ENCODE data around the gene PRKCA. TPM values are rescaled to one million over a fixed set of nuclear protein-coding genes. Genes with fewer than 3 reads are reported as not detected.

Gene PRKCA
- total and polyA plus RNA-seq, 4 donors: 3.0 to 14.1 (median 5.4) TPM

- H3K4me1 ChIP-seq (ENCODE audit: control insufficient read depth in 4 of 4, insufficient read depth in 4 of 4, low read length in 3 of 4): peaks cover 0 to 8% (median 3%) of the 10 kb centered on the region in 4 donors
- no peaks in the 10 kb centered on the region for H3K27me3 ChIP-seq (ENCODE audit: control insufficient read depth in 4 of 4, insufficient read depth in 4 of 4, low read length in 3 of 4)
- peaks cover 4 to 42% (median 14%) of the 10 kb centered on the region in 4 donors for H3K36me3 ChIP-seq (ENCODE audit: control insufficient read depth in 4 of 4, insufficient read depth in 3 of 4, low read depth in 1 of 4, low read length in 3 of 4)
- no peak for DNase-seq (ENCODE audit: low spot score)
- WGBS: 89% methylated on average over 11 of the region's 11 CpGs
- no peak overlapping the region for H3K9ac ChIP-seq (ENCODE audit: low read depth in 1 of 2, low read length in 2 of 2)
- no peak overlapping the region for H3K4me3 ChIP-seq (ENCODE audit: low read depth in 1 of 3, low read length in 3 of 3)
- no peaks in the 10 kb centered on the region for H3K9me3 ChIP-seq (ENCODE audit: control insufficient read depth in 4 of 4, low read length in 3 of 4)
- TF ChIP-seq REST (IDR thresholded peaks at IDR 0.05) (no peak), JUND (IDR thresholded peaks at IDR 0.05) (no peak), MAX (IDR thresholded peaks at IDR 0.05) (no peak), GABPA (IDR thresholded peaks at IDR 0.05 in 1 of 2, conservative IDR thresholded peaks at IDR 0.05 in 1 of 2) (no peak), SP1 (IDR thresholded peaks at IDR 0.05) (no peak), FOXA1 (IDR thresholded peaks at IDR 0.05) (no peak), FOXA2 (IDR thresholded peaks at IDR 0.05) (no peak), HNF4A (conservative IDR thresholded peaks at IDR 0.05) (no peak), YY1 (IDR thresholded peaks at IDR 0.05) (no peak), EGR1 (IDR thresholded peaks at IDR 0.05; ENCODE audit: low read depth in 2 of 2) (no peak), RXRA (IDR thresholded peaks at IDR 0.05) (no peak), HNF4G (IDR thresholded peaks at IDR 0.05) (no peak)
- H3K27ac ChIP-seq (ENCODE audit: low read depth in 1 of 2, low read length in 2 of 2): no peak overlapping the region
Observed at GRCh38 chr17:66790501-66791061, 488.2 kb downstream of the PRKCA start.

GRCh38 chr17:66791347-66791746, 488.9 kb downstream of the PRKCA start:
- Histone ChIP-seq H3K9me3 (ENCODE audit: control insufficient read depth in 4 of 4, low read length in 3 of 4) (no peaks in the 10 kb centered on the region), H3K27ac (ENCODE audit: low read depth in 1 of 2, low read length in 2 of 2) (no peak overlapping the region), H3K9ac (ENCODE audit: low read depth in 1 of 2, low read length in 2 of 2) (no peak overlapping the region), H3K4me1 (ENCODE audit: control insufficient read depth in 4 of 4, insufficient read depth in 4 of 4, low read length in 3 of 4) (peaks cover 0 to 8% (median 3%) of the 10 kb centered on the region in 4 donors), H3K4me3 (ENCODE audit: low read depth in 1 of 3, low read length in 3 of 3) (no peak overlapping the region), H3K36me3 (ENCODE audit: control insufficient read depth in 4 of 4, insufficient read depth in 3 of 4, low read depth in 1 of 4, low read length in 3 of 4) (peaks cover 4 to 42% (median 14%) of the 10 kb centered on the region in 4 donors), H3K27me3 (ENCODE audit: control insufficient read depth in 4 of 4, insufficient read depth in 4 of 4, low read length in 3 of 4) (no peaks in the 10 kb centered on the region)
- TF ChIP-seq FOXA2 (IDR thresholded peaks at IDR 0.05): no peak
- TF ChIP-seq GABPA (IDR thresholded peaks at IDR 0.05 in 1 of 2, conservative IDR thresholded peaks at IDR 0.05 in 1 of 2): no peak
- no peak for TF ChIP-seq RXRA (IDR thresholded peaks at IDR 0.05)
- no peak for TF ChIP-seq RAD21 (IDR thresholded peaks at IDR 0.05)
- no peak for TF ChIP-seq REST (IDR thresholded peaks at IDR 0.05)
- TF ChIP-seq EGR1 (IDR thresholded peaks at IDR 0.05; ENCODE audit: low read depth in 2 of 2): no peak
- no peak for TF ChIP-seq YY1 (IDR thresholded peaks at IDR 0.05)
- TF ChIP-seq, protein P1, sequence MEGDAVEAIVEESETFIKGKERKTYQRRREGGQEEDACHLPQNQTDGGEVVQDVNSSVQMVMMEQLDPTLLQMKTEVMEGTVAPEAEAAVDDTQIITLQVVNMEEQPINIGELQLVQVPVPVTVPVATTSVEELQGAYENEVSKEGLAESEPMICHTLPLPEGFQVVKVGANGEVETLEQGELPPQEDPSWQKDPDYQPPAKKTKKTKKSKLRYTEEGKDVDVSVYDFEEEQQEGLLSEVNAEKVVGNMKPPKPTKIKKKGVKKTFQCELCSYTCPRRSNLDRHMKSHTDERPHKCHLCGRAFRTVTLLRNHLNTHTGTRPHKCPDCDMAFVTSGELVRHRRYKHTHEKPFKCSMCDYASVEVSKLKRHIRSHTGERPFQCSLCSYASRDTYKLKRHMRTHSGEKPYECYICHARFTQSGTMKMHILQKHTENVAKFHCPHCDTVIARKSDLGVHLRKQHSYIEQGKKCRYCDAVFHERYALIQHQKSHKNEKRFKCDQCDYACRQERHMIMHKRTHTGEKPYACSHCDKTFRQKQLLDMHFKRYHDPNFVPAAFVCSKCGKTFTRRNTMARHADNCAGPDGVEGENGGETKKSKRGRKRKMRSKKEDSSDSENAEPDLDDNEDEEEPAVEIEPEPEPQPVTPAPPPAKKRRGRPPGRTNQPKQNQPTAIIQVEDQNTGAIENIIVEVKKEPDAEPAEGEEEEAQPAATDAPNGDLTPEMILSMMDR (IDR thresholded peaks at IDR 0.05; ENCODE audit: low read depth, low read length, missing input control): no peak
- no peak for TF ChIP-seq SP1 (IDR thresholded peaks at IDR 0.05)
- TF ChIP-seq ATF3 (IDR thresholded peaks at IDR 0.05): no peak
- 80% methylated on average over 15 of the region's 15 CpGs for WGBS
- no peak for DNase-seq (ENCODE audit: low spot score)

Data from liver (tissue), 9 donors.